K562 (cell line): ENCODE measurements around the gene TMEM135. TPM values are rescaled to one million over a fixed set of nuclear protein-coding genes. Genes with fewer than 3 reads are reported as not detected.

Experiments used
- ATAC-seq: fragments of 200-7000 bp; cut with Tn5 transposase; 3 replicates; pipeline ENCODE4 v1.9.1; 2020; ENCODE audit warnings: moderate library complexity
- BruUV-seq: library from RNA; stranded (reverse); fragments of 400-500 nt; replicated peaks from 2 replicates; lab custom pipeline; 2021; lab: Mats Ljungman, UMichigan
- CTCF ChIA-PET: fragments of 300-600 bp; formaldehyde crosslinking; extraction: SDS; loops from one replicate; lab custom pipeline; 2021; ENCODE audit warnings: low intra/inter-chr PET ratio; lab: Yijun Ruan, JAX
- POLR2A ChIA-PET: fragments of 300-600, 350-650 bp; sonication (Branson Sonifier 250); formaldehyde crosslinking; extraction: SDS; loops from one replicate; lab custom pipeline; 2021; ENCODE audit warnings: antibody characterized with exemption, inconsistent platforms; lab: Yijun Ruan, JAX
- DNase-seq, 4 experiments: peaks; one replicate each; pipeline versions ENCODE4 v3.0.0 to v3.0.0-alpha.2; 2011 to 2018; ENCODE audit warnings: low spot score in 3 of 4, mixed read lengths in 3 of 4; ENCODE audit errors: extremely low read depth in 1 of 4
- FAIRE-seq: peaks from 2 replicates; lab custom pipeline; 2011; peaks lifted over from hg19 to GRCh38; lab: Jason Lieb, UNC
- H2AFZ ChIP-seq: 2 replicates; pipeline ENCODE4 v1.6.0; 2011; ENCODE audit warnings: low read depth, low read length, control low read depth, inconsistent platforms
- H3K27ac ChIP-seq: fragments of 200-600 bp; 3 replicates; pipeline ENCODE4 v1.8.0; 2011; ENCODE audit warnings: low read depth, mild to moderate bottlenecking, control low read depth, inconsistent platforms, low read length, moderate library complexity, mixed read lengths; ENCODE audit errors: extremely low read depth
- H3K27me3 ChIP-seq, 2 experiments: fragments of 300-600 bp in 1 of 2; 2 replicates in 1 of 2; 3 replicates in 1 of 2; pipeline versions ENCODE4 v1.6.0 to v1.8.0; 2011; ENCODE audit warnings: inconsistent platforms in 2 of 2, low read length in 2 of 2, mild to moderate bottlenecking in 1 of 2, mixed read lengths in 1 of 2, moderate library complexity in 1 of 2; ENCODE audit not compliant: control insufficient read depth in 2 of 2, insufficient read depth in 2 of 2
- H3K36me3 ChIP-seq: fragments of 300-600 bp; 3 replicates; pipeline ENCODE4 v1.8.0; 2011; ENCODE audit warnings: mild to moderate bottlenecking, low read length, inconsistent platforms; ENCODE audit not compliant: control insufficient read depth, insufficient read depth
- H3K4me1 ChIP-seq, 2 experiments: fragments of 200-600 bp in 1 of 2; replicated peaks in 1 of 2; 2 replicates in 1 of 2; 3 replicates in 1 of 2; pipeline versions ENCODE4 v1.5.1 to v1.8.0; 2011; ENCODE audit warnings: inconsistent platforms in 2 of 2, low read length in 2 of 2, mild to moderate bottlenecking in 1 of 2, mixed read lengths in 1 of 2, moderate library complexity in 1 of 2; ENCODE audit not compliant: control insufficient read depth in 2 of 2, insufficient read depth in 2 of 2
- H3K4me2 ChIP-seq: 2 replicates; pipeline ENCODE4 v1.6.1; 2011; ENCODE audit warnings: low read length, control low read depth, inconsistent platforms, mixed read lengths; ENCODE audit not compliant: insufficient read depth
- H3K4me3 ChIP-seq: fragments of 200-600 bp; sonication (generic), shearing (Covaris generic); 2 replicates; pipeline ENCODE4 v1.5.1; 2016; ENCODE audit warnings: control low read depth, inconsistent platforms
- H3K79me2 ChIP-seq: fragments of 200-600 bp; 3 replicates; pipeline ENCODE4 v1.8.0; 2011; ENCODE audit warnings: low read length, inconsistent platforms; ENCODE audit not compliant: control insufficient read depth, insufficient read depth
- H3K9ac ChIP-seq, 2 experiments: 2 replicates each; pipeline versions ENCODE4 v1.6.0 to v1.6.1; 2011; ENCODE audit warnings: low read depth in 2 of 2, low read length in 2 of 2, control low read depth in 1 of 2, inconsistent platforms in 1 of 2, mild to moderate bottlenecking in 1 of 2, mixed read lengths in 1 of 2; ENCODE audit not compliant: insufficient read depth in 1 of 2
- H3K9me1 ChIP-seq: one replicate; pipeline ENCODE4 v1.6.0; 2011; ENCODE audit warnings: inconsistent platforms, mild to moderate bottlenecking, low read length, moderate library complexity; ENCODE audit not compliant: control insufficient read depth, insufficient read depth
- H3K9me3 ChIP-seq: replicated peaks from 2 replicates; pipeline ENCODE4 v1.5.1; 2011; ENCODE audit warnings: low read depth, low read length, inconsistent platforms; ENCODE audit not compliant: control insufficient read depth, insufficient read depth
- H4K20me1 ChIP-seq: replicated peaks from 2 replicates; pipeline ENCODE4 v1.6.1; 2011; ENCODE audit warnings: low read length, inconsistent platforms, mixed read lengths; ENCODE audit not compliant: control insufficient read depth, insufficient read depth
- C11orf30 ChIP-seq: fragments of 450-650 bp; IDR thresholded peaks from 2 replicates; pipeline ENCODE4 v1.6.1; 2016; ENCODE audit warnings: low read depth, mild to moderate bottlenecking
- CAMTA2 ChIP-seq: fragments of 250-450 bp; sonication (Bioruptor Pico); conservative IDR thresholded peaks from 2 replicates; pipeline ENCODE4 v1.5.1; 2022
- HNRNPH1 ChIP-seq: fragments of 200-400 bp; formaldehyde crosslinking; optimal IDR thresholded peaks from 2 replicates; pipeline ENCODE3; 2017; ENCODE audit warnings: low read depth, mild to moderate bottlenecking, low read length, moderate library complexity
- MAFG ChIP-seq: fragments of 450-650 bp; conservative IDR thresholded peaks from 2 replicates; pipeline ENCODE4 v1.6.1; 2016; ENCODE audit warnings: missing genetic modification characterization, missing compliant biosample characterization
- ZNF316 ChIP-seq: fragments of 450-650 bp; IDR thresholded peaks from 2 replicates; pipeline ENCODE4 v1.6.1; 2016
- WGBS: fragments of 100-300 bp; shearing (Covaris generic); methylation state at CpG from one replicate; pipeline ENCODE4 v1.1.6; 2016; ENCODE audit warnings: low coverage, mixed read lengths; ENCODE audit not compliant: insufficient coverage; ENCODE audit errors: missing lambda C conversion rate; 5-methylcytosine and 5-hydroxymethylcytosine counted together
- in situ Hi-C: fragments of 300-500 bp; cut with MboI; formaldehyde crosslinking; loops from 4 replicates; pipeline ENCODE4 v1.15.0; 2018; ENCODE audit warnings: inconsistent platforms, mixed read lengths
- intact Hi-C: fragments of 100-400 bp; cut with micrococcal nuclease; formaldehyde crosslinking; loops from 2 replicates; pipeline ENCODE4 v1.14.2; 2022
- polyA plus RNA-seq, 8 experiments: library from polyadenylated mRNA; depleted of rRNA in 4 of 8; stranded (reverse) in 5 of 8; unstranded in 3 of 8; fragments of >200 nt; fragmentation: Nextera tagmentation in 2 of 8; fragmentation: Illumina TruSeq in 1 of 8; extraction: Ambion mirVana in 2 of 8; extraction: Trizol in 1 of 8; gene quantifications; 2 replicates each; pipeline versions ENCODE4 v1.2.1 to v1.2.3, GENCODE V29; 2011 to 2014; ENCODE audit warnings: inconsistent platforms in 1 of 8, missing spikeins in 1 of 8
- total RNA-seq, 7 experiments: library from RNA; depleted of rRNA in 6 of 7; stranded (reverse); fragments of >200 nt in 6 of 7; fragmentation: Illumina TruSeq in 2 of 7; extraction: Trizol in 2 of 7; gene quantifications; 2 replicates each; pipeline versions ENCODE4 v1.2.1 to v1.2.3, GENCODE V29; 2011 to 2021; ENCODE audit warnings: low replicate concordance in 1 of 7
- TF ChIP-seq, protein P1 (sequence below): fragments of 450-650 bp; IDR thresholded peaks from 2 replicates; pipeline ENCODE4 v1.6.1; 2017; ENCODE audit warnings: antibody characterized with exemption

Gene TMEM135
- total and polyA plus RNA-seq, 9 of the 15 experiments (the other 6 are each of a cell fraction or from before 2014, with no cell fraction given): 17.3 to 53.6 (median 24.9) TPM

DNA sequence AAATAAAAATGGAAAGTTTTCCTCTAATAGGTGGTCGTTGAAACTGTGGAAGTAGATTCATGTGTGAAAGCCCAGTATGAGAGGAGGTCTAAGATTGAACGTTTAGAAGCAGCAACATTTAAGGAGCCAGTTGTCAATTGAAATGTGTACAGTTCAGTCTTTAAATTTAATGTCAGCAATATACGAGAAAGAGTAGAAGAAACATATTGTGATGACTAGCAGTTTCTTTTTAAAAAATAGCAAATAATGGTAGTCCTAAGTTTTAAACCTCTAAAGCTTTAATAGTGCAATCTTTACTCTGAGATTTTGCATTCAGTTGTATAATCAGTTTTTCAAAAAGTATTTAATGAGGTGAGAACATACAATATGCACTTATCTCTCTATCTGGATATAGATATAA, 44.9 kb downstream of the TMEM135 start:
- H3K27me3 ChIP-seq: no peaks in the 10 kb centered on the region
- H2AFZ ChIP-seq: no peak overlapping the region
- no TSS peak for BruUV-seq
- ChIA-PET POLR2A (no interaction called here), CTCF (no interaction called here)
- TF ChIP-seq C11orf30 (peak; percentile 52), MAFG (tag) (peak; percentile 44; the same call in 1 of the 2 replicates), HNRNPH1 (no peak), CAMTA2 (CRISPR knock-in tag) (no peak), ZNF316 (peak; percentile 83)
- TF ChIP-seq, protein P1, sequence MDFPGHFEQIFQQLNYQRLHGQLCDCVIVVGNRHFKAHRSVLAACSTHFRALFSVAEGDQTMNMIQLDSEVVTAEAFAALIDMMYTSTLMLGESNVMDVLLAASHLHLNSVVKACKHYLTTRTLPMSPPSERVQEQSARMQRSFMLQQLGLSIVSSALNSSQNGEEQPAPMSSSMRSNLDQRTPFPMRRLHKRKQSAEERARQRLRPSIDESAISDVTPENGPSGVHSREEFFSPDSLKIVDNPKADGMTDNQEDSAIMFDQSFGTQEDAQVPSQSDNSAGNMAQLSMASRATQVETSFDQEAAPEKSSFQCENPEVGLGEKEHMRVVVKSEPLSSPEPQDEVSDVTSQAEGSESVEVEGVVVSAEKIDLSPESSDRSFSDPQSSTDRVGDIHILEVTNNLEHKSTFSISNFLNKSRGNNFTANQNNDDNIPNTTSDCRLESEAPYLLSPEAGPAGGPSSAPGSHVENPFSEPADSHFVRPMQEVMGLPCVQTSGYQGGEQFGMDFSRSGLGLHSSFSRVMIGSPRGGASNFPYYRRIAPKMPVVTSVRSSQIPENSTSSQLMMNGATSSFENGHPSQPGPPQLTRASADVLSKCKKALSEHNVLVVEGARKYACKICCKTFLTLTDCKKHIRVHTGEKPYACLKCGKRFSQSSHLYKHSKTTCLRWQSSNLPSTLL: no peak
- 51% methylated on average over 3 of the region's 3 CpGs for WGBS
- no peak overlapping the region for H3K4me3 ChIP-seq
- no peaks in the 10 kb centered on the region for H3K9me3 ChIP-seq
- no peaks in the 10 kb centered on the region for H3K4me1 ChIP-seq
- H3K79me2 ChIP-seq: peaks cover 8% of the 10 kb centered on the region; the same call in 1 of the 3 replicates
- H4K20me1 ChIP-seq: no peaks in the 10 kb centered on the region
- H3K4me2 ChIP-seq: no peak overlapping the region
- ATAC-seq: no peak
- peaks cover 9% of the 10 kb centered on the region; the same call in 2 of the 3 replicates for H3K36me3 ChIP-seq
- intact Hi-C loops: no loop called here
- in situ Hi-C loops: no loop called here
- DNase-seq: no peak
- FAIRE-seq: no peak
- no peak overlapping the region for H3K27ac ChIP-seq
- H3K9me1 ChIP-seq: no peaks in the 10 kb centered on the region
- H3K9ac ChIP-seq: no peak overlapping the region
